Measurements from ENCODE around the gene RITA1. TPM values are rescaled to one million over a fixed set of nuclear protein-coding genes. Genes with fewer than 3 reads are reported as not detected.

The RITA1 gene
- polyA plus RNA-seq, 2 of the 4 experiments (the other 2 are of a cell fraction) = 18.6 to 20.5 TPM

- 39% methylated on average over 17 of the region's 21 CpGs for WGBS (ENCODE audit: missing lambda C conversion rate)
- Histone ChIP-seq H3K4me2 (peak overlapping the region; percentile 94), H3K4me3 (peak overlapping the region; percentile 53), H3K27ac (peak overlapping the region; percentile 51 to 65; a peak in 4 of 6 replicates), H3K4me1 (peaks cover 15% of the 10 kb centered on the region), H3K9me3 (no peaks in the 10 kb centered on the region)
- no peak for FAIRE-seq
- DNase-seq (ENCODE audit: low read depth in 1 of 2, low spot score in 1 of 2) = peak in 1 of 2 experiments; percentile 55
- CTCF ChIA-PET = interaction anchor here (1.0 to 7.0 kb wide), 9 partner anchors 9 to 143 kb away, joined by 3 to 55 read pairs (median 14); partner anchors contain the start of gene CFAP73
- ATAC-seq = peak; percentile 9 to 16; a peak in 5 of 6 replicates
- TF ChIP-seq ZFP36 (IDR thresholded peaks at IDR 0.05; ENCODE audit: borderline replicate concordance, partially characterized antibody) (peak; percentile 49), MAFK (IDR thresholded peaks at IDR 0.05; ENCODE audit: partially characterized antibody) (peak; percentile 50), MYC (IDR thresholded peaks at IDR 0.05; ENCODE audit: borderline replicate concordance, low read length) (no peak)
- POLR2A ChIA-PET = no interaction called here
Observed at GRCh38 chr12:113136128-113136989, 49.2 kb upstream of the RITA1 start.

- no peak for FAIRE-seq
- ChIA-PET CTCF (interaction anchor here (1.0 to 7.0 kb wide), 9 partner anchors 9 to 144 kb away, joined by 3 to 55 read pairs (median 14); partner anchors contain the start of gene CFAP73), POLR2A (no interaction called here)
- no peak for DNase-seq (ENCODE audit: low read depth in 1 of 2, low spot score in 1 of 2)
- Histone ChIP-seq H3K27ac (peak overlapping the region in 1 of 2 experiments; percentile 65; a peak in 2 of 6 replicates), H3K9me3 (no peaks in the 10 kb centered on the region), H3K4me1 (peaks cover 15% of the 10 kb centered on the region), H3K4me2 (no peak overlapping the region), H3K4me3 (no peak overlapping the region)
- ATAC-seq = no peak
- no peak for TF ChIP-seq RARB (CRISPR knock-in tag; IDR thresholded peaks at IDR 0.05)
- TF ChIP-seq CEBPB (IDR thresholded peaks at IDR 0.05) = 0 out of 4 replicates have a peak, but pooled peaks of 1 of the 2 experiments have one; percentile 21
- WGBS (ENCODE audit: missing lambda C conversion rate) = 95% methylated on average over 3 of the region's 6 CpGs
Observed at GRCh38 chr12:113136990-113137511, 48.5 kb upstream of the RITA1 start.

- no peak for FAIRE-seq
- no peaks in the 10 kb centered on the region for H3K9me3 ChIP-seq
- TF ChIP-seq MAFK (IDR thresholded peaks at IDR 0.05; ENCODE audit: partially characterized antibody) = peak; percentile 81
- no peak for TF ChIP-seq PBX3 (IDR thresholded peaks at IDR 0.05)
- H3K4me2 ChIP-seq = no peak overlapping the region
- ChIA-PET POLR2A (no interaction called here), CTCF (interaction anchor here (0.9 to 7.0 kb wide), 9 partner anchors 9 to 89 kb away, joined by 3 to 55 read pairs (median 10); partner anchors contain the start of gene CFAP73)
- H3K27ac ChIP-seq = no peak overlapping the region
- 92% methylated on average over 11 of the region's 12 CpGs for WGBS (ENCODE audit: missing lambda C conversion rate)
- no peak for DNase-seq (ENCODE audit: low read depth in 1 of 2, low spot score in 1 of 2)
- no peak overlapping the region for H3K4me3 ChIP-seq
- ATAC-seq = no peak
- peaks cover 15% of the 10 kb centered on the region for H3K4me1 ChIP-seq
Observed at GRCh38 chr12:113137861-113138783, 47.4 kb upstream of the RITA1 start.

- CTCF ChIA-PET = interaction anchor here (0.9 to 7.0 kb wide), 7 partner anchors 9 to 90 kb away, joined by 3 to 55 read pairs (median 10); partner anchors contain the start of gene CFAP73
- TF ChIP-seq PBX3 (IDR thresholded peaks at IDR 0.05) = no peak
- TF ChIP-seq CTCF (IDR thresholded peaks at IDR 0.05) = no peak
- no peak for TF ChIP-seq REST (IDR thresholded peaks at IDR 0.05)
- TF ChIP-seq MAFK (IDR thresholded peaks at IDR 0.05; ENCODE audit: partially characterized antibody) = no peak
- no peak for TF ChIP-seq HOXB5 (CRISPR knock-in tag; IDR thresholded peaks at IDR 0.05)
- no peak for TF ChIP-seq TFCP2L1 (CRISPR knock-in tag; IDR thresholded peaks at IDR 0.05)
- ATAC-seq (no peak), FAIRE-seq (no peak), DNase-seq (ENCODE audit: low read depth in 1 of 2, low spot score in 1 of 2) (no peak)
- 71% methylated on average over 3 of the region's 3 CpGs for WGBS (ENCODE audit: missing lambda C conversion rate)
- Histone ChIP-seq H3K4me2 (no peak overlapping the region), H3K9me3 (no peaks in the 10 kb centered on the region), H3K4me3 (no peak overlapping the region), H3K4me1 (peaks cover 15% of the 10 kb centered on the region), H3K27ac (no peak overlapping the region)
- POLR2A ChIA-PET = no interaction called here
Observed at GRCh38 chr12:113138826-113139225, 46.7 kb upstream of the RITA1 start.
